Hematopoietic multipotent progenitor cell treated with erythropoietin and hydrocortisone succinate and interleukin-3 and kit ligand, for 8 days (in vitro differentiated cells): ENCODE measurements around the gene YIPF3.
"Not testable (repeated sequence)": the region's sequence is repeated elsewhere in the genome, so short reads cannot be mapped to it uniquely, and the experiment has no call there.

ENCODE experiments used
- DNase-seq: peaks from one replicate; pipeline ENCODE4 v3.0.0-alpha.2; 2015

Gene YIPF3

GRCh38 chr6:43509142-43509983 is 7.4 kb downstream of the YIPF3 start:
- DNase-seq, result no peak

DNA sequence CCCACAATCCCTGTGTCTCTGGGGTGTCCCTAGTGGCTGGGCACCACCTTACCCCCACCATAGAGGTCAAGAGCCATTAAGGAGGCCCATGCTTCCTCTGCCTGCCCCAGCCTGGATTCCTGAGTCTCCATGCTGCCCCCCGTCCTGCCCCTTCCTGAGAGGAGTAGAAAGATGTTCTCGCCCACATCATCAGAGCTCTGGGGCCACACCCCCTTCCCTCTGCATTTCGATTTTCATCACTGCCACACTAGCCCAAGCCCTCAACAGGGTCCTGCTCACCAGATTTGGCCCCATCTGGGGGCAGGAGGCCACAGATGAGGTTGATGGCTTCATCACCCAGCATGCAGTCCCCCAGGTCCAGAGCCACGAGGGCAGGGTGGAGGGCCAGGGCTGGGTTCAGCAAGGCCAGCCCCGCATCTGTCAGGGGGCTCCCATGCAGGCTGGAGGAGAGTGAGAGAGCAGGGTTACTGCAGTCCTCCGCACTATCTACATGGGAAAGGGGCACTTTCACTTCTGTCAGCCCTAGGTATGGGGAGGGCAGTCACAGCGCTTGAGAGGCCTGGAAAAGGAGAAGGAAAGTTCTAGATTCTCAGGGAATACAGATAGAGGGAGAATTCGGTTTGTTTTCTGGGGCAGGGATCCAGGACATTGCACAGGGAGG is 8.1 kb downstream of the YIPF3 start:
- DNase-seq, result no peak

DNA sequence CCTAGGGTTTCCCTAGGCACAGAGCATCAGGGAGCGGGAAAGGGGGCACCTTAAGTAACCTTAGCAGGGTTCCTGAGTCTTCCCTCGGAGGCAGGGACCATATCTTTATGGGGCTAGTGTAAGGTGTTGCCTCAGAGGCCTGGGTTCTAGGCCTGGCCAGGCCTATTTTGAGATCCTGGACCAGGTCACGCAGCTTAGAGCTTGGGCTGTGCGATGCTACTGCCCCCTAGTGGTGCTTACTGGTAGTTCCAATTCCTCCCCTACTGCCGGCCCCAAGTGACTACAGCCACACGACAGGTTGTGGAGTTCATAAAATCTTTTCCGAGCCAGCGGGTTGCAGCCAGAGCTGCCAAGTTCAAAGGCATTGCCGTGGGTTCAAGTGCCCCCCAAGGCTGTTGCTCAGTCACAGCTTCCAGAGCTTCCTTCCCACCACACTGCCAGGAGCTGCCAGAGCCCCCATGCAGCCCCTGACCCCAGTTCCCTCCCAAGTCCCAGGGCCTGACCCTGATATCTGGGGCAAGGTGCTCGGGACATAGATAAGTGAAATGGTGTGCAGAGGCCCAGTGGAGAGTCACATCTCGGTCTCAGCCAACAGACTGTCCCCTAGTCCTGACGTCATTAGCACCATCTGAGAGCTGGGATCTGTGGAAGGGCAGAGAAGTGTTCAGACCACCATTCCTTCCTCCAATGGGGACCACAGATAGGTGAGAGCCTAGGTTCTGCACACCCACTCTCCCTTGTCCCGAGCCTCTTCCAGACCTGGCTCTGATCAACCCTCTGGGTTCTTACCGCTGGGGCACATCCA is 9.9 kb downstream of the YIPF3 start:
- peak; percentile 86 for DNase-seq

DNA sequence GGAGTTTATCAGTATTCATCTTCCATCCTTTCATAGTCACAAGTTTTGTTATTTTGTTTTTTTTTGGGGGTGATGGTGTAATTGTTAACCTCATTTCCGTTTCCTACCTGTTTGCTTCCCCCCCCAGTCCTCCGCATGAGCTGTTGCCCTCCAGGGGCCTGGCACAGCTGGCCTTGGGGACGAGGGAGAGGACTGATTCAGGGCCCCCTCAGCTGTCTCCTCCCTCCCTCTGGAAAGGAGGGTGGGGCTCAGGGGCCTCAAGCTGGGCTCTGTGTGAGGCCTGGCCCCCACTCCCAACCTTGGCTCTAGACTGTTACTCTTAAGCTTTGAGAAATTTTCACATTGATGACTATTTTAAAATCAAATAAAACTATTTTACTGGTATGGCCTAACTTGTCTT is 10.6 kb downstream of the YIPF3 start:
- no peak for DNase-seq

- DNase-seq, result no peak
These were observed 11.0 kb downstream of the YIPF3 start for GRCh38 chr6:43505718-43506117.

GRCh38 chr6:43504756-43505593 is 11.8 kb downstream of the YIPF3 start:
- DNase-seq, result no peak

GRCh38 chr6:43503443-43503842 is 13.3 kb downstream of the YIPF3 start:
- DNase-seq, result no peak

DNA sequence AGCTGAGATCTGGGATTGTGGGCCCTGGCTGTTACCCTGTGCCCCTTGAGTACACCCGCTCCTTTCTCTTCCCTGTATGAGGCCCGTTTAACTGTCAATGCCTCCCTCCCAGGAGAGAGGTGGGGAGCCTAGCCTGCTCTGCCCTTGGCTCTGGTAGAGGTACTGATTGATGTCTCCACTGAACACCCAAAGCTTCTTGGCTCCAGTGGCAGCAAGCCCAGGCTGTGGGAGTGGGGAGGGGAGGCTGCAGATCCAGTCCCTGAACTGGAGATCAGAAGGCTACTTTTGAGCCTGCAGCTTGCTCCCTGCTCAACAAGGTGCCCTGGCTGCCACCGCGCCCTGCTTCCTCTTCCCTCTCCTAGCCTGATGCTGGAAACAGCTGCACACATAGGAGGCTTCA is 14.1 kb downstream of the YIPF3 start:
- no peak for DNase-seq

GRCh38 chr6:43500921-43501320 is 15.8 kb downstream of the YIPF3 start:
- DNase-seq, result no peak

DNA sequence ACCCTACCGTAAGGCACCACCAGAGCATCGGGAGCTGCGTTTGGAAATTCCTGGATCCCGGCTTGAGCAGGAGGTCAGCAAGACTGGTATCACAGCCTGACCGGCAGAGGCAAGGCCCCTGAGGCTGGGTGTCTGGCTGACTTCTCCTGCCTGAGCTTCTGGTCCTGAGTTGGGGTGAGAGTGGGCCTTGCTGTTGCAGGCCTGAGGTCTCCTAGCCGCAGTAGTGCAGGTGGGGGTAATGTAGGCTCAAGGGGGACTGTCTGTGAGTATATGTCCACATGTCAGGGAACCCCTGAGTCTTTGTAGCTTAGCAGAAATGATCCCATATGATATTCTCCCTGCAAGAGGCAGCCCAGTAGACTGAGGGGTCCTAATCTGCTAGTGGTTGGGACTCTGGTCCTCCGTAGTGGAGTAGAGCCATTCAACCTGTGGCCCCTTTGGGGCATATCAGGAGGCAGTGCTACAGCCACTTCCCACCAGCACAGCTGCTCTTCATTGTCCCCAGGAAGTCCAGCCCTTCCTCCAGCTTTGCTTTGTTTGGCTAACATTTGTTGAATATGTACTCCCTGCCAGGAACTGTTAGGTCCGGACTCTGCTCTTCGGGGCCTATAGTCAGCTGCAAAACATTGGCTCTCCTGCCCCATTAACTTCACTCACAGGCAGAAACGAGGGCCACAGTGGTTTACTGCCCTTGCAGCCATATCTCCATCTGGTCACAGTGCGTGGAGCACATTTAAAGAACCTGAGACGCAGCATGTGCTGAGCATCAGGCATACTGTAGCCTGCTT is 17.5 kb downstream of the YIPF3 start:
- no peak for DNase-seq

GRCh38 chr6:43498291-43498690 is 18.4 kb downstream of the YIPF3 start:
- not testable (repeated sequence) for DNase-seq

DNA sequence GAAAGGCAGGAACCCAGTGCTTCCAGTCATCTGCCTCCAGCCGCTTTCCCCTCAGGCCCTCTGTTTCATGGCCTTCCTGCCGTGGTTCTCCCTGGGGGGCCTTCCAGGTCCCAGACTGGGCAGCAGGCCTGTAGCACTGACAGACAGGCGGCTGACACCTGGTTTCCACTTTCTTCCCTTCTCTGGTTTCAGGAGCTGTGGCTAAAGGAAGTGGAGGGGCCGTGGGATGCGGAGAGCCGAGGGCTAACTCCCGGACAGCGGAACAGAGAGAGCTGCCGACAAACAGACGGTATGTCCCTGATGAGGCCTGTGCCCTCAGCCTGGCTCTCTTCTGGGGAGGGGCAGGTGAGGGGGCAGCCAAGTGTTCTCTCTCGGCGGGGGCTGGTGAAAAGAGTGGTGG is 19.0 kb downstream of the YIPF3 start:
- DNase-seq, result no peak

- DNase-seq, result no peak
These were observed 19.7 kb downstream of the YIPF3 start for GRCh38 chr6:43497129-43497396.

DNA sequence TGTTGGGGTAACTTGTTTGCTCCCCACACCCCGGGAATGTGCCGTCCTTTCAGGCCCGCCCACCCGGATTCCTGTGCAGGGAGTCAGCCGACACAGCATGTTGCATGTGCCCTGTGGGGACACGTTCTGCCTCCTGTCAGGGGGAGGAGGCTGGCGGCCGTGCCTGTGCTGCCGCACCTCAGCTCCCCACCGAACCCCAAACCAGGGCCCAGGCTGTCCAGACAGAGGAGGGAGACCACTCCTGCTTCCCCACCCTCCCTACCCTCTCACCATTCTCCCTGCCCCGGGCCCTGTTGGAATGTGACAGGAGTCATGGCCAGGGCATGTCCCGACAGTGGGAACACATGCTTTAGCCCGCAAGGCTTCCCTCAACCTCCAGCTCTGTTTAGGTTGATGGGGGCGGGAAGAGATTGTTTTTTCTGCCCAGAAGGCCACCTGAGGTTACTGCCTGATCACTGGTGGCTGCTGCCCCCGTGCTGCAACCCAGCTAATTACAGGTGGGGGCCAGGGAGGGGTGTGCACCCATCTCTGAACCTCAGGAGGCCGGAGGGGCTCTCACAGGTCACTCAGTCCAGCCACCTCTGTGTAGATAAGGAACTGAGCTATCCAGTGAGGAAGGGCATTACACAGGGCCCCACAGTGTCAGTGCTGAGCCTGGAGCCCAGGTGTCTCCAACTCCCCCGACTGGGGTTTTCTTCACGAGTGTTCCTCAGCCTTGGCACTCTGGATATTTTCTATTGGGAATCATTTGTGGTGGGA is 20.2 kb downstream of the YIPF3 start:
- no peak for DNase-seq

DNA sequence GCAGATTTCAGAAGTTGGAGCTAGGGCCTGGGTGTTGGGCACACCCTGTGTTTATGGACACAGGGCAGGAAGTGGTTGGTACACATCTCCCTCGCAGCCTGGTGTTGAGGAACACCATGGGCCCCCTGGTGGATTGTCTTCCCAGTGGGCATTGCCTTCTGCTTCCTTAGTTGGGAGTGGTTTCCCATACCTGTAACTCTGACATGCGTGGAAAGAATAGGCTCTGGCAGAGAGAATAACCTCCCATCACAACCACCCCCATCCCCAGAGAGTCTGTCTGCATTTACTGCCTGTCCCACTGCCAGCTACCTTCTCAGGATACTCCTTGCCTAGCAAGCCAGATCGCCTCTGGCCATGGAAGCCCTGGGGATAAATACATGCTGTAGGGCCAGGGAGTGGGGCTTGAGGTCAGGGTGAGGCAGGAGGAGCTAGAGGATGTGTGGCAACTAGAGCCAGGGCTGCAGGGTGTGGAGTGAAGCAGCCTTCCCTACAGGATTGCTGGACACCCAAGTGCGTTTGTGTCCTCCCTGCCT is 21.3 kb downstream of the YIPF3 start:
- DNase-seq, result no peak

- no peak for DNase-seq
These were observed 22.0 kb downstream of the YIPF3 start for GRCh38 chr6:43494766-43495165.

- no peak for DNase-seq
These were observed 22.4 kb downstream of the YIPF3 start for GRCh38 chr6:43494321-43494720.

GRCh38 chr6:43493833-43494232 is 22.9 kb downstream of the YIPF3 start:
- DNase-seq, result no peak

DNA sequence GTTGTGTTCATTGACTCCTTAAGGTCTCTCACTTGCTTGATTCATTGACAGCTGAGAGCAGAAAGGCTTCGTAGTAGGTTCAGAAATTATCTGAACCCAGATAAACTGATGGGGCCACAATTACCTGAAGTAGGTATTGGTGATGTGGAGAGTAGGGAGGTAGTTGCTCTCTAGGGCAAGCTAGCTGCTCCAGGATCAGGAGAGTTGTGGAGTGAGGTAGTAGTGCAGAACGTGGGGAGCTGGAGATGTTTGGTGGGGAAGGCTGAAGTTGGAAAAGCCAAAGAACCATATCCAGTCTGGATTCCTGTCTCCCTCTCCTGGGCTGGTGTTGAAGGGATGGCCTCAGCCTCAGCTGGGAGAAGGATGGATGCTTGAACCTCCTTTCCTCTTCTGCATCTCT is 23.5 kb downstream of the YIPF3 start:
- no peak for DNase-seq

- no peak for DNase-seq
These were observed 24.1 kb downstream of the YIPF3 start for GRCh38 chr6:43492673-43493072.
